Panc1 (cell line): ENCODE measurements around the gene RBM19.

Experiments used
- POLR2AphosphoS5 ChIP-seq: IDR thresholded peaks from 2 replicates; pipeline ENCODE4 v1.6.1; 2012; ENCODE audit warnings: mild to moderate bottlenecking, low read depth, low read length, moderate library complexity
- REST ChIP-seq, 2 experiments: IDR thresholded peaks; 2 replicates each; pipeline ENCODE4 v1.6.1; 2011 to 2012; ENCODE audit warnings: low read depth in 2 of 2, control low read depth in 1 of 2, low read length in 1 of 2, mild to moderate bottlenecking in 1 of 2, moderate library complexity in 1 of 2; ENCODE audit not compliant: insufficient read depth in 1 of 2
- SIN3A ChIP-seq: IDR thresholded peaks from 2 replicates; pipeline ENCODE4 v1.6.1; 2012; ENCODE audit warnings: low read depth, mild to moderate bottlenecking, low read length, moderate library complexity, borderline replicate concordance; ENCODE audit not compliant: insufficient read depth
- TF ChIP-seq, protein P1 (sequence below): fragments of 450-650 bp; IDR thresholded peaks from 2 replicates; pipeline ENCODE4 v1.5.1; 2017; ENCODE audit warnings: mild to moderate bottlenecking

- TF ChIP-seq, protein P1, sequence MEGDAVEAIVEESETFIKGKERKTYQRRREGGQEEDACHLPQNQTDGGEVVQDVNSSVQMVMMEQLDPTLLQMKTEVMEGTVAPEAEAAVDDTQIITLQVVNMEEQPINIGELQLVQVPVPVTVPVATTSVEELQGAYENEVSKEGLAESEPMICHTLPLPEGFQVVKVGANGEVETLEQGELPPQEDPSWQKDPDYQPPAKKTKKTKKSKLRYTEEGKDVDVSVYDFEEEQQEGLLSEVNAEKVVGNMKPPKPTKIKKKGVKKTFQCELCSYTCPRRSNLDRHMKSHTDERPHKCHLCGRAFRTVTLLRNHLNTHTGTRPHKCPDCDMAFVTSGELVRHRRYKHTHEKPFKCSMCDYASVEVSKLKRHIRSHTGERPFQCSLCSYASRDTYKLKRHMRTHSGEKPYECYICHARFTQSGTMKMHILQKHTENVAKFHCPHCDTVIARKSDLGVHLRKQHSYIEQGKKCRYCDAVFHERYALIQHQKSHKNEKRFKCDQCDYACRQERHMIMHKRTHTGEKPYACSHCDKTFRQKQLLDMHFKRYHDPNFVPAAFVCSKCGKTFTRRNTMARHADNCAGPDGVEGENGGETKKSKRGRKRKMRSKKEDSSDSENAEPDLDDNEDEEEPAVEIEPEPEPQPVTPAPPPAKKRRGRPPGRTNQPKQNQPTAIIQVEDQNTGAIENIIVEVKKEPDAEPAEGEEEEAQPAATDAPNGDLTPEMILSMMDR: no peak
- TF ChIP-seq POLR2AphosphoS5 (no peak), SIN3A (no peak), REST (IDR thresholded peaks at IDR 0.05; ENCODE audit: insufficient read depth in 1 of 2, low read depth in 2 of 2, low read length in 1 of 2) (no peak)
Measured at GRCh38 chr12:113831016-113831415, 135.1 kb downstream of the RBM19 start.
